Measurements from ENCODE around the gene PFN3.

The PFN3 gene

GRCh38 chr5:177355162-177355867, 45.1 kb downstream of the PFN3 start:
- no peak overlapping the region for H3K4me3 Mint-ChIP-seq
- intact Hi-C loops (cut with micrococcal nuclease), result loop anchor here (5.0 kb wide), 1 partner anchor 48 kb away; no protein-coding TSS in a partner anchor
- peaks cover 84% of the 10 kb centered on the region for H3K4me1 Mint-ChIP-seq (ENCODE audit: low read depth)
- peak overlapping the region; percentile 58 for H3K27ac Mint-ChIP-seq
- H3K36me3 Mint-ChIP-seq (ENCODE audit: low read depth), result peaks cover 39% of the 10 kb centered on the region
- H3K27me3 Mint-ChIP-seq, result no peaks in the 10 kb centered on the region
- H3K9me3 Mint-ChIP-seq, result peaks cover 6% of the 10 kb centered on the region

GRCh38 chr5:177354711-177355110, 45.8 kb downstream of the PFN3 start:
- Mint-ChIP-seq H3K4me3 (peak overlapping the region; percentile 13), H3K4me1 (ENCODE audit: low read depth) (peaks cover 84% of the 10 kb centered on the region), H3K27me3 (no peaks in the 10 kb centered on the region), H3K36me3 (ENCODE audit: low read depth) (peaks cover 39% of the 10 kb centered on the region), H3K27ac (peak overlapping the region; percentile 58), H3K9me3 (peaks cover 6% of the 10 kb centered on the region)
- intact Hi-C loops (cut with micrococcal nuclease), result loop anchor here (5.0 kb wide), 1 partner anchor 47 kb away; no protein-coding TSS in a partner anchor

- peaks cover 39% of the 10 kb centered on the region for H3K36me3 Mint-ChIP-seq (ENCODE audit: low read depth)
- no peaks in the 10 kb centered on the region for H3K27me3 Mint-ChIP-seq
- no peak overlapping the region for H3K4me3 Mint-ChIP-seq
- peaks cover 6% of the 10 kb centered on the region for H3K9me3 Mint-ChIP-seq
- H3K4me1 Mint-ChIP-seq (ENCODE audit: low read depth), result peaks cover 84% of the 10 kb centered on the region
- H3K27ac Mint-ChIP-seq, result peak overlapping the region; percentile 58
- intact Hi-C loops (cut with micrococcal nuclease), result no loop called here
Observed at GRCh38 chr5:177354256-177354655, 46.2 kb downstream of the PFN3 start.

GRCh38 chr5:177353093-177353492, 47.4 kb downstream of the PFN3 start:
- peak overlapping the region; percentile 100 for H3K27ac Mint-ChIP-seq
- H3K4me3 Mint-ChIP-seq, result peak overlapping the region; percentile 96
- intact Hi-C loops (cut with micrococcal nuclease), result no loop called here
- peaks cover 37% of the 10 kb centered on the region for H3K36me3 Mint-ChIP-seq (ENCODE audit: low read depth)
- peaks cover 77% of the 10 kb centered on the region for H3K4me1 Mint-ChIP-seq (ENCODE audit: low read depth)
- H3K27me3 Mint-ChIP-seq, result no peaks in the 10 kb centered on the region
- H3K9me3 Mint-ChIP-seq, result peaks cover 6% of the 10 kb centered on the region

- intact Hi-C loops (cut with micrococcal nuclease), result no loop called here
- Mint-ChIP-seq H3K27me3 (no peaks in the 10 kb centered on the region), H3K4me1 (ENCODE audit: low read depth) (peaks cover 73% of the 10 kb centered on the region), H3K36me3 (ENCODE audit: low read depth) (peaks cover 44% of the 10 kb centered on the region), H3K4me3 (peak within 1 kb of the TSS; percentile 96), H3K9me3 (peaks cover 6% of the 10 kb centered on the region), H3K27ac (peak within 1 kb of the TSS; percentile 100)
Observed at GRCh38 chr5:177351392-177352329, 48.8 kb downstream of the PFN3 start, which contains the start of gene LMAN2. Gene LMAN2 (minus strand): TSS chr5:177351668. CDS start chr5:177351647, 21 bp downstream.

- H3K27ac Mint-ChIP-seq, result peak overlapping the region; percentile 100
- intact Hi-C loops (cut with micrococcal nuclease), result no loop called here
- H3K9me3 Mint-ChIP-seq, result peaks cover 5% of the 10 kb centered on the region
- H3K4me3 Mint-ChIP-seq, result peak overlapping the region; percentile 96
- H3K4me1 Mint-ChIP-seq (ENCODE audit: low read depth), result peaks cover 66% of the 10 kb centered on the region
- H3K36me3 Mint-ChIP-seq (ENCODE audit: low read depth), result peaks cover 52% of the 10 kb centered on the region
- H3K27me3 Mint-ChIP-seq, result no peaks in the 10 kb centered on the region
Observed at GRCh38 chr5:177350776-177351391, 49.6 kb downstream of the PFN3 start.
